ENCODE data around the gene DENND4C.
"Not testable (repeated sequence)": the region's sequence is repeated elsewhere in the genome, so short reads cannot be mapped to it uniquely, and the experiment has no call there.

DENND4C gene

GRCh38 chr9:19239955-19240354, 9.5 kb downstream of the DENND4C start:
- Histone ChIP-seq H3K27me3 (no peaks in the 10 kb centered on the region), H3K4me3 (ENCODE audit: low read depth in 1 of 2, low read length in 1 of 2) (no peak overlapping the region), H3K4me1 (ENCODE audit: control insufficient read depth in 1 of 2, insufficient read depth in 1 of 2, low read depth in 1 of 2, low read length in 1 of 2) (no peaks in the 10 kb centered on the region), H3K27ac (no peak overlapping the region), H3K9me3 (no peaks in the 10 kb centered on the region), H3K36me3 (no peaks in the 10 kb centered on the region)
- TF ChIP-seq CTCF (IDR thresholded peaks at IDR 0.05): no peak

- H3K36me3 ChIP-seq: no peaks in the 10 kb centered on the region
- H3K4me3 ChIP-seq (ENCODE audit: low read depth in 1 of 2, low read length in 1 of 2): no peak overlapping the region
- H3K27ac ChIP-seq: no peak overlapping the region
- no peak for TF ChIP-seq CTCF (IDR thresholded peaks at IDR 0.05)
- no peaks in the 10 kb centered on the region for H3K4me1 ChIP-seq (ENCODE audit: control insufficient read depth in 1 of 2, insufficient read depth in 1 of 2, low read depth in 1 of 2, low read length in 1 of 2)
- H3K9me3 ChIP-seq: no peaks in the 10 kb centered on the region
- no peaks in the 10 kb centered on the region for H3K27me3 ChIP-seq
Observed at GRCh38 chr9:19241728-19242127, 11.2 kb downstream of the DENND4C start.

- no peaks in the 10 kb centered on the region for H3K27me3 ChIP-seq
- TF ChIP-seq CTCF (IDR thresholded peaks at IDR 0.05): no peak
- H3K27ac ChIP-seq: no peak overlapping the region
- H3K4me1 ChIP-seq (ENCODE audit: control insufficient read depth in 1 of 2, insufficient read depth in 1 of 2, low read depth in 1 of 2, low read length in 1 of 2): no peaks in the 10 kb centered on the region
- no peaks in the 10 kb centered on the region for H3K9me3 ChIP-seq
- no peaks in the 10 kb centered on the region for H3K36me3 ChIP-seq
- no peak overlapping the region for H3K4me3 ChIP-seq (ENCODE audit: low read depth in 1 of 2, low read length in 1 of 2)
Observed at GRCh38 chr9:19243366-19244033, 13.0 kb downstream of the DENND4C start.

DNA sequence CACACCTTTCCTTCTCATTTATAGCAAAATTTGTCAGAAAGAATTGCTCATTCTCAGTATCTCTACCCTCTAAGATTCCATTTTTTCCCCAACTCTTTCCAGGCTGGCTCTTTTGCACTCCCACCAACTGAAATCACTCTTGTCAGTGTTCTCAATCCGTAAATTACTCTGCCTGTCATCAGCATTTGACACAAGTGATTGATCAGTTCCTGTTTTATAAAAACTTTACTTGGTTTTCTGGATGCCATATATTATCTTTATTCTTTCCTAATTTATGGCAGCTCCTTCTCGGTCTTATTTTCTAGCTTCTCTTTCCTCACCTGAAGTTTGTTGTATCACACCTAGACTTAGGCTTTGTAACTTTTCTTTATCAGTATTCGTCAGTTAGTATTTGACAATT, 16.4 kb downstream of the DENND4C start:
- Histone ChIP-seq H3K9me3 (no peaks in the 10 kb centered on the region), H3K36me3 (no peaks in the 10 kb centered on the region), H3K27ac (no peak overlapping the region), H3K4me3 (ENCODE audit: low read depth in 1 of 2, low read length in 1 of 2) (no peak overlapping the region), H3K27me3 (no peaks in the 10 kb centered on the region), H3K4me1 (ENCODE audit: control insufficient read depth in 1 of 2, insufficient read depth in 1 of 2, low read depth in 1 of 2, low read length in 1 of 2) (no peaks in the 10 kb centered on the region)
- no peak for TF ChIP-seq CTCF (IDR thresholded peaks at IDR 0.05)

- no peak overlapping the region for H3K27ac ChIP-seq
- H3K36me3 ChIP-seq: no peaks in the 10 kb centered on the region
- TF ChIP-seq CTCF (IDR thresholded peaks at IDR 0.05): no peak
Observed at GRCh38 chr9:19247420-19247819, 16.9 kb downstream of the DENND4C start.

DNA sequence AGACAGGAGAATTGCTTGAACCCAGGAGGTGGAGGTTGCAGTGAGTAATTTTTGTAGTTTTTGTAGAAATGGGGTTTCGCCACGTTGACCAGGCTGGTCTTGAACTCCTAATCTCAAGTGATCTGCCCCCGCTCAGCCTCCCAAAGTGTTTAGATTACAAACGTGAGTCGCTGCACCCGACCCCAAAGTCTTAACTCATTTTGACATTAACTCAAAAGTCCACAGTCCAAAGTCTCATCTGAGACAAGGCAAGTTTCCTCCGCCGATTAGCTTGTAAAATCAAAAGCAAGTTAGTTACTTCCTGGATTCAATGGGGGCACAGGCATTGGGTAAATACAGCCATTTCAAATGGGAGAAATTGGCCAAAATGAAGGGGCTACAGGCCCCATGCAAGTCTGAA, 19.9 kb downstream of the DENND4C start:
- not testable (repeated sequence) for H3K27ac ChIP-seq; H3K4me1 ChIP-seq (ENCODE audit: control insufficient read depth in 1 of 2, insufficient read depth in 1 of 2, low read depth in 1 of 2, low read length in 1 of 2); H3K9me3 ChIP-seq; H3K4me3 ChIP-seq (ENCODE audit: low read depth in 1 of 2, low read length in 1 of 2); H3K36me3 ChIP-seq; H3K27me3 ChIP-seq

More at GRCh38 chr9:19247420-19247819, 16.9 kb downstream of the DENND4C start:
- Histone ChIP-seq H3K9me3 (no peaks in the 10 kb centered on the region), H3K4me1 (ENCODE audit: control insufficient read depth in 1 of 2, insufficient read depth in 1 of 2, low read depth in 1 of 2, low read length in 1 of 2) (no peaks in the 10 kb centered on the region), H3K27me3 (no peaks in the 10 kb centered on the region), H3K4me3 (ENCODE audit: low read depth in 1 of 2, low read length in 1 of 2) (no peak overlapping the region)

DNA sequence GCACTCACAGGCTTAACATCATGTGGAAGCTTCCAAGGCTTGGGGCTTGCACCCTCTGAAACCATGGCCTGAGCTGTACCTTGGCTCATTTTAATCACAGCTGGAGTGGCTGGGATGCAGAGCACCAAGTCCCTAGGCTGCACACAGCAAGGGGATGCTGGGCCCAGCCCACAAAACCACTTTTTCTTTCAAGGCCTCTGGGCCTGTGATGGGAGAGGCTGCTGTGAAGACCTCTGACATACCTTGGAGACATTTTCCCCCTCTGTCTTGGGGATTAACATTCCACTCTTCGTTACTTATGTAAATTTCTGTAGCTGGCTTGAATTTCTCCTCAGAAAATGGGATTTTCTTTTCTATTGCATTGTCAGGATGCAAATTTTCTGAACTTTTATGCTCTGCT, 20.7 kb downstream of the DENND4C start:
- not testable (repeated sequence) for H3K4me1 ChIP-seq (ENCODE audit: control insufficient read depth in 1 of 2, insufficient read depth in 1 of 2, low read depth in 1 of 2, low read length in 1 of 2); H3K27me3 ChIP-seq; H3K27ac ChIP-seq; H3K9me3 ChIP-seq; H3K36me3 ChIP-seq; H3K4me3 ChIP-seq (ENCODE audit: low read depth in 1 of 2, low read length in 1 of 2)

GRCh38 chr9:19251622-19252021, 21.1 kb downstream of the DENND4C start:
- not testable (repeated sequence) for H3K36me3 ChIP-seq; H3K27me3 ChIP-seq; H3K4me1 ChIP-seq (ENCODE audit: control insufficient read depth in 1 of 2, insufficient read depth in 1 of 2, low read depth in 1 of 2, low read length in 1 of 2); H3K4me3 ChIP-seq (ENCODE audit: low read depth in 1 of 2, low read length in 1 of 2); H3K27ac ChIP-seq; H3K9me3 ChIP-seq

Data from neutrophil (primary cell).